Activated CD4-positive, alpha-beta T cell treated with anti-CD3 and anti-CD28 coated beads, Interleukin-2, amount 10 ng/mL, durations not matched to agents 24 days and 14 days (primary cell): ENCODE data around the gene PPIB. TPM values are rescaled to one million over a fixed set of nuclear protein-coding genes. Genes with fewer than 3 reads are reported as not detected.
A peak's percentile ranks its signal among the peaks of the same experiment; 100 is the strongest.
"Not testable (repeated sequence)": the region's sequence is repeated elsewhere in the genome, so short reads cannot be mapped to it uniquely, and the experiment has no call there.

Experiments used
- DNase-seq: peaks from one replicate; pipeline ENCODE4 v3.0.0; 2022
- H3K27ac Mint-ChIP-seq: one replicate; pipeline ENCODE4 v1.8.0; 2022; ENCODE audit warnings: mild to moderate bottlenecking, mixed read lengths
- H3K27me3 Mint-ChIP-seq: one replicate; pipeline ENCODE4 v1.8.0; 2022; ENCODE audit warnings: mixed read lengths
- H3K36me3 Mint-ChIP-seq: one replicate; pipeline ENCODE4 v1.8.0; 2022; ENCODE audit warnings: low read depth, mild to moderate bottlenecking, mixed read lengths
- H3K4me1 Mint-ChIP-seq: one replicate; pipeline ENCODE4 v1.8.0; 2021; ENCODE audit warnings: mixed read lengths
- H3K4me3 Mint-ChIP-seq: one replicate; pipeline ENCODE4 v1.8.0; 2022; ENCODE audit warnings: mild to moderate bottlenecking, moderate library complexity, mixed read lengths
- H3K9me3 Mint-ChIP-seq: one replicate; pipeline ENCODE4 v1.8.0; 2021; ENCODE audit warnings: mixed read lengths
- intact Hi-C: fragments of 100-400 bp; cut with micrococcal nuclease; formaldehyde crosslinking; loops from one replicate; pipeline ENCODE4 v1.15.1; 2023
- total RNA-seq: library from RNA; stranded (reverse); gene quantifications from 2 replicates; pipeline ENCODE4 v1.2.3, GENCODE V29; 2022

The PPIB gene
- total RNA-seq, 1 donor from 2014 or later: 384 TPM

DNA sequence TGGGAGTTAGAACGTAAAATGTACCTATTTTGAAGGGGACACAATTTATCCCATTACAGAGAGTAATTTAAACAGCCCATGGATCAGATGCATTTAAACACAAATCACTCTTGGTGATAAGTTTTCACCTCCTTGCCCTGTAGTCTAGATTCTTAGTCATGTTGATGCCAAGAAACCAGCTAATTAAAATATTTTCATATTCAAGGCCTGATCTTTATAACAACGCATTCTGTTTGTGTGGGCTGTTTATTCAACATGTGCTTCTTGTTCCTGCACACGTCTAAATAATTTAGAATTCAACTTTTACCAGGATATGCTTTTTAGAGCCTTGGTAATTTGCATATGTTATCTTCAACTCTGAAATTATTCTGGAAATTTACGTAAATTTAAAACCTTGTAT, 41.2 kb downstream of the PPIB start:
- H3K4me3 Mint-ChIP-seq: no peak overlapping the region
- H3K27ac Mint-ChIP-seq: no peak overlapping the region
- no peaks in the 10 kb centered on the region for H3K9me3 Mint-ChIP-seq
- peaks cover 47% of the 10 kb centered on the region for H3K36me3 Mint-ChIP-seq
- H3K27me3 Mint-ChIP-seq: no peaks in the 10 kb centered on the region
- DNase-seq: no peak
- intact Hi-C loops: no loop called here
- no peaks in the 10 kb centered on the region for H3K4me1 Mint-ChIP-seq

DNA sequence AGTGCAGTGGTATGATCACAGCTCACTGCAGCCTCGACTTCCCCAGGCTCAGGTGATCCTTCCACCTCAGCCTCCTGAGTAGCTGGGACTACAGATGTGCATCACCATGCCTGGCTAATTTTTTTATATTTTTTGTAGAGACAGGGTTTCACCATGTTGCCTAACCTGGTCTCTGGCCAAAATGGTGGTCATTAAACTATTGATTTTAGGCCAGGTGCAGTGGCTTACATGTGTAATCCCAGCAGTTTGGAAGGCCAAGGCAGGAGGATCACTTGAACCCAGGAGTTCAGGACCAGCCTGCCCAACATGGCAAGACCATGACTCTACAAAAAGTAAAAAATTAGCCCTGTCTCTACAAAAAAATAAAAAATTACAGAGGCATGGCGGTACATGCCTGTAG, 42.5 kb downstream of the PPIB start:
- H3K4me1 Mint-ChIP-seq, intact Hi-C loops, H3K27me3 Mint-ChIP-seq, H3K9me3 Mint-ChIP-seq, H3K4me3 Mint-ChIP-seq, DNase-seq, H3K27ac Mint-ChIP-seq: not testable (repeated sequence)
- peaks cover 46% of the 10 kb centered on the region for H3K36me3 Mint-ChIP-seq

DNA sequence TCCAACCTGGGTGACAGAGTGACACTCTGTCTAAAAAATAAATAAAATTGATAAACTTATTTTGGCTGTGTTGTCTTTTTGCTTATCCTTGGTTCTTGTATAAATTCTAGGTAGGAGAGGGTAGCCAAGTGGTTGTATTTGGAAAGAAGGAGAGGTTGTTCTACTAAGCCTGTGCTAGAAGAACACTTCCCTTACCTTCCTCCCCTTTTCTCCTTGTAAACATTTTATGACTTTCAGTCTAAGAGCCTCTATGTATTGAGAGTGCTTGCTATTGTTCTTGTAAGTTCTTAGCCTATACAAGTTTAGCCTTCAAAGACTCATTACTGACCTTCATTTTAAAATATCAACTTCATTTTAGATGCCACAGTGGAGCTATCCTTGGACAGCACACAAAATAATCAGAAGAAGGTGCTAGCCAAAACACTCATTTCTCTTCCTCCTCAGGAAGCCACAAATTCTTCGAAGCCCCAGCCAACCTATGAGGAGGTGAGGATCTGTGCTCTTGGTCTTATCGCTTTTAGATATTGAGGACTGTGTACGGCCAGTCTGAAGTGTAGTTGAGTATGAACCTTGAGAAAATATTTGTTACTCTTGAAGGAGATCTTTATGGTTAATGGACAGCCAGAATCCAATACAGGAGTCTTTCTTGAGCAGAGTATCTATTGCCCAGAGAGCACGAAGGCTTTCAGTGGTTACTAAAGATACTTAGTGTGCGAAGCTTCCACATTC, 44.9 kb downstream of the PPIB start:
- no peak for DNase-seq
- Mint-ChIP-seq H3K27ac (no peak overlapping the region), H3K36me3 (peaks cover 49% of the 10 kb centered on the region), H3K4me3 (no peak overlapping the region), H3K27me3 (no peaks in the 10 kb centered on the region), H3K9me3 (no peaks in the 10 kb centered on the region), H3K4me1 (no peaks in the 10 kb centered on the region)
- intact Hi-C loops: no loop called here

DNA sequence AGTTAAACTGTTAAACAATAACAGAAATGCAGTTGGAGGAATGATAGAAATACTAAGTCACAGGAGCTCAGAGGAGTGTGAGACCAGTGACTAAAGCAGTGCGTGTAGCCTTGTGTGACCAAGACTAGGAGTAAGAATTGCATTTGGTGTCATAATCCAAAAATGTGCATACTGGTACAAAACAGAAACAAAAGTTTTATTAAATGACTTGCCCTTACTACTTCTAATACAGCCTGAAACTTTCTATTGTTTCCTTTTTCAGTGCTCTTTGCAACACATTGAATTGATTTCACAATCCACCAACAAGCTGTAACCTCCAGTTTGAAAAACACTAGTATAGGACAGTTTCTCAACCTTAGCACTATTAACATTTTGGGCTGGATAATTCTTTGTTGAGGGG, 49.9 kb downstream of the PPIB start:
- Mint-ChIP-seq H3K4me1 (peaks cover 24% of the 10 kb centered on the region), H3K9me3 (no peaks in the 10 kb centered on the region), H3K27ac (peak overlapping the region; percentile 58), H3K27me3 (no peaks in the 10 kb centered on the region), H3K36me3 (peaks cover 38% of the 10 kb centered on the region), H3K4me3 (no peak overlapping the region)
- no peak for DNase-seq
- intact Hi-C loops: no loop called here

DNA sequence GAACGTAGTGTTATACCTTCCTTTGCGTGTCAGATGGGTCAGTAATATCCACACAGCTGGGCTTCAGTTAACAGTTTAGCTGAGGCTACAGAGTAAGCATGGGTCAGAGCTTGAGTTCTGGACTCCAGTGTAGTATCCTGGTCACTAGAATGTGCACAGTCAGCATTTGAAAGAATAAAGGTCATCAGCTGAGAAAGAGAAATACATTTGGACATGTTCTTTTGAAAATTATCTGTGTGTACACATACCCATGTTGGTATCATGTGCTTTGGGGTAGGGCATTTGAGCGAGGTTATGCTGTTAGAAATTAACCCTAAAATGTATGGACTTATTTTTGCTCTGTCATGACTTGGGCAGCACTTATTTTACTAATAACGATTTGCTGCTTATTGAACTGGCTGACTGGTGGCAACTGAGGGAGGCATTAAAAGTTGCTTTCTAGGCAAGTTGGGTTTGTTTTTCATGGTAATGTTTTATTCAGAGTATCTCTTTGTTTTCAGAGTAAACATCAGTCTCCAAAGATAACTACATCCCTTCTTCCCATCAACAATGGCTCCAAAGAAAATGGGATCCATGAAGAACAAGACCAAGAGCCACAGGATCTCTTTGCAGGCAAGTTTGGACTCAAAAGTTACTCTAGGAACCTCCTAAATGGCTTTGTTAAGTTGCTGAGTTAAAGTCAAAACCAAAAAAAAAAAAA, 50.6 kb downstream of the PPIB start:
- Mint-ChIP-seq H3K4me1 (peaks cover 24% of the 10 kb centered on the region), H3K4me3 (no peak overlapping the region), H3K27ac (peak overlapping the region; percentile 58), H3K27me3 (no peaks in the 10 kb centered on the region), H3K9me3 (no peaks in the 10 kb centered on the region), H3K36me3 (peaks cover 35% of the 10 kb centered on the region)
- DNase-seq: no peak
- intact Hi-C loops: no loop called here

DNA sequence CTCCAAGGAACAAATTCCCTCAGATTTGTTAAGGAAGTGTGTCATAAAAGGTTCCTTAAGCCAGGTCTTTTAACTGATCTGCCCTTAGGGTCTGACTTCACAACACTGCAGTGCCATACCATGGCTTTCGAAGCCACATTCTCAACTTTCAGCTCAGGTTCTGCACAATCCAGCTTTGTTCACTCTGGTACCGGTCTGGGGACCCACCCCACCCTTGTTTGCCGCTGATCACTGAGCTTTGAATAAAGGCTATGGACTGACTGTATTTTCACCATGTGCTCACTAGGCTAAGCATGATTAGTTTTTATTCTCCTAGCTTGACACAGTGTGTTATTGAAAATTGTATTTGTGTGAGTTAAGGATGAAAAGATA, 51.2 kb downstream of the PPIB start:
- Mint-ChIP-seq H3K27me3 (no peaks in the 10 kb centered on the region), H3K4me3 (no peak overlapping the region), H3K4me1 (peaks cover 24% of the 10 kb centered on the region), H3K27ac (no peak overlapping the region), H3K36me3 (peaks cover 33% of the 10 kb centered on the region), H3K9me3 (no peaks in the 10 kb centered on the region)
- intact Hi-C loops: no loop called here
- DNase-seq: no peak

DNA sequence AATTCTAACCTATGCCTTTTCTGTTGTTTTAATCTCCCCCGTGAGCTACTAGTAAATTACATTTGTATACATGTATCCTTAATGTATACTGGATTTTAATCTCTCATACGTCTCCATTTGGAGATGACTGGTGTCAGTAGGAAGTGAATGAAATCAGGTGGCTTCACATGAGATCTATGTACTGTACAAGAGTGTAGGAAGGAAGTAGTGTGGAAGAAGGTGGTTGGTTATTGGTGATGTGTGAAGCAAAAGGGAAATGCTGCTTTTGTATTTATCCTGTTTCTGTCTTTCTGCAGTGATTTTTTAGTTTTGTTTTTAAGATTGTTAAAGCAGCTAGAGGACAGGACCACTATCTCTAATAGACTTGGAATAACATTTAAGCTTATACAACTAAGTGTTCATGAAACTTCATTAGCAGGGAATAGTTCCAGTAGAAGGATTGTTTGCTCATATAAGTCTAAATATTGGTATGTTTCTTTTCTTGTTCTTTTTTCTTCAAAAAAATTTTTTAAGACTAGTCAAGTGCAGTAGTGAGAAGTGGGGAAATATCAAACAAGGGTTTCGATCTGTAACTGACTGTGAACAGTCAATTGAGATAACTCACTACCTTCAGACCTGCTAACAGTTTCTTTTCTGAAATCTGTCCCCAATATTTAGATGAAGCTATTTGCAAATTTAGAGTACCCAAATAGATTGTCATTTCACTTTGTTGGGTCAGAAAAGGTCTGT, 51.7 kb downstream of the PPIB start:
- H3K27me3 Mint-ChIP-seq: no peaks in the 10 kb centered on the region
- peaks cover 24% of the 10 kb centered on the region for H3K4me1 Mint-ChIP-seq
- H3K4me3 Mint-ChIP-seq: no peak overlapping the region
- intact Hi-C loops: no loop called here
- DNase-seq: no peak
- H3K36me3 Mint-ChIP-seq: peaks cover 30% of the 10 kb centered on the region
- H3K9me3 Mint-ChIP-seq: no peaks in the 10 kb centered on the region
- H3K27ac Mint-ChIP-seq: no peak overlapping the region

DNA sequence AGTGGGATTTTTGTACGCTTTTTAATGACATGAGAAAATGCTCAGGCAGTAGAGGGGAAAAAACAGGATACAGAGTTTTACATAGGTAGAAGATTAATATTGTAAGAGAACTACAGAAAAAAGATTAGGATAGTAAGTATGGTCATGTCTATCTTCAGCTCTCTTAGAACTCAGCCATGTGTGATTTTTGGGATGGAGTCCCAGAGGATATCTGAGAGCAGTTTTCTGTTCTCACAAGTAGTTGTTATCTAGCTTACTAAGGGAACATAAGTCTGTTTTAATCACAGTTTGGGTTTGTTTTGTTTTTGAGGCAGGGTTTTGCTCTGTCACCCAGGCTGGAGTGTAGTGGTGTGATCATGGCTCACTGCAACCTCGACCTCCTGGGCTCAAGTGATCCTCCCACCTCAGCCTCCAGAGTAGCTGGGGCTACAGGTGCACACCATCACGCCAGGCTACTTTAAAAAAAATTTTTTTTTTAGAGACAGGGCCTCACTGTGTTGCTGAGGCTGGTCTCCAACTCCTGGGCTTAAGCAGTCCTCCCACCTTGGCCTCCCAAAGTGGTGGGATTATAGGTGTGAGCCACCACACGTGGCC, 52.6 kb downstream of the PPIB start:
- DNase-seq, H3K9me3 Mint-ChIP-seq, H3K4me3 Mint-ChIP-seq, intact Hi-C loops, H3K27me3 Mint-ChIP-seq: not testable (repeated sequence)
- H3K36me3 Mint-ChIP-seq: peaks cover 28% of the 10 kb centered on the region
- peaks cover 24% of the 10 kb centered on the region for H3K4me1 Mint-ChIP-seq
- H3K27ac Mint-ChIP-seq: peak overlapping the region; percentile 25

DNA sequence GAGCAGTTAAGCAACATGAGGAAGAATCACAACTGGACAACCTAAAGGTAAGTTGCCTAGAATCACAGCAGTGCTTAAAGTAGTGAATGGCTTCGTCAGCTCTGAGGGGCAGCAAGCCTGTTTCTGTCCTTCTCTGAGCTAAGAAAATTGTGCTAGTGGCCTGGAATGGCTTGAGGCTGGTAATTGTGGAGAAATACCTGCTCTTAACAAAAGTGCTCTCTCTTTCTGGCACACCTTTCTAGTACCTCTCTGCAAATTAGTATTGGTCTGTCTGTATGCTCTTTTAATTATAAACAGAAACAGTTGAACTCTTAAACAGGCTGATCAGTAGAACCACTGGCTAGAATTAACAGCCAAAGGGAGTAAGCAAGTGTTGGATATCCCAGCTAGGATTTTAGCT, 55.5 kb downstream of the PPIB start:
- Mint-ChIP-seq H3K4me3 (no peak overlapping the region), H3K9me3 (no peaks in the 10 kb centered on the region), H3K27me3 (no peaks in the 10 kb centered on the region), H3K4me1 (peaks cover 22% of the 10 kb centered on the region), H3K27ac (no peak overlapping the region), H3K36me3 (peaks cover 7% of the 10 kb centered on the region)
- intact Hi-C loops: no loop called here
- no peak for DNase-seq

Other genes starting within 250 kb of the PPIB start
- 3.7 and 4.3 TPM in 2 replicates for gene DAPK2, start 116.5 kb downstream of the PPIB start, total RNA-seq
- 72.3 and 73.0 TPM in 2 replicates for gene CIAO2A, start 69.2 kb downstream of the PPIB start, total RNA-seq
- gene SNX1, start 67.0 kb downstream of the PPIB start, total RNA-seq: 117 and 129 TPM in 2 replicates
- gene SNX22, start 11.3 kb downstream of the PPIB start, total RNA-seq: 0.96 and 1.1 TPM in 2 replicates
- 28.5 and 28.6 TPM in 2 replicates for gene CSNK1G1, start 193.2 kb upstream of the PPIB start, total RNA-seq
- 67.6 and 81.9 TPM in 2 replicates for gene PCLAF, start 218.4 kb upstream of the PPIB start, total RNA-seq
- gene TRIP4, start 224.8 kb upstream of the PPIB start, total RNA-seq: 21.1 and 23.9 TPM in 2 replicates